NCI-H82 treated with DMSO at 0.1 percent for 48 hours (cell line): ENCODE results near the gene CACNA1D.

ENCODE experiments used
- DNase-seq: peaks from one replicate; lab custom pipeline; 2025; ENCODE audit not compliant: unreplicated experiment; lab: John Stamatoyannopoulos, UW

CACNA1D gene

GRCh38 chr3:53708001-53708621 lies 213.7 kb downstream of the CACNA1D start:
- no peak for DNase-seq

GRCh38 chr3:53709256-53709655 lies 214.8 kb downstream of the CACNA1D start:
- DNase-seq = no peak

- no peak for DNase-seq
Observed at GRCh38 chr3:53709860-53710674, 215.7 kb downstream of the CACNA1D start.

- no peak for DNase-seq
Observed at GRCh38 chr3:53711387-53711786, 217.0 kb downstream of the CACNA1D start.

GRCh38 chr3:53712817-53713388 lies 218.5 kb downstream of the CACNA1D start:
- no peak for DNase-seq

GRCh38 chr3:53713626-53714025 lies 219.2 kb downstream of the CACNA1D start:
- no peak for DNase-seq

- no peak for DNase-seq
Observed at GRCh38 chr3:53715815-53716483, 221.5 kb downstream of the CACNA1D start.

GRCh38 chr3:53716998-53717397 lies 222.6 kb downstream of the CACNA1D start:
- DNase-seq = no peak

- no peak for DNase-seq
Observed at GRCh38 chr3:53718462-53718861, 224.1 kb downstream of the CACNA1D start.

- peak; percentile 44 for DNase-seq
Observed at GRCh38 chr3:53719796-53720195, 225.4 kb downstream of the CACNA1D start.

- DNase-seq = no peak
Observed at GRCh38 chr3:53721187-53722119, 227.0 kb downstream of the CACNA1D start.

- no peak for DNase-seq
Observed at GRCh38 chr3:53724566-53724965, 230.2 kb downstream of the CACNA1D start.

GRCh38 chr3:53725387-53725995 lies 231.1 kb downstream of the CACNA1D start:
- no peak for DNase-seq

GRCh38 chr3:53726643-53727042 lies 232.2 kb downstream of the CACNA1D start:
- DNase-seq = no peak

- no peak for DNase-seq
Observed at GRCh38 chr3:53728606-53729005, 234.2 kb downstream of the CACNA1D start.

- DNase-seq = no peak
Observed at GRCh38 chr3:53729159-53729558, 234.7 kb downstream of the CACNA1D start.

GRCh38 chr3:53729618-53730017 lies 235.2 kb downstream of the CACNA1D start:
- no peak for DNase-seq

GRCh38 chr3:53730576-53730975 lies 236.2 kb downstream of the CACNA1D start:
- no peak for DNase-seq

GRCh38 chr3:53731934-53732624 lies 237.7 kb downstream of the CACNA1D start:
- no peak for DNase-seq

GRCh38 chr3:53733446-53733845 lies 239.0 kb downstream of the CACNA1D start:
- DNase-seq = no peak
